Stomach (tissue), 4 donors: ENCODE results near the gene SH3BP5.

ENCODE experiments used
- POLR2AphosphoS5 ChIP-seq, 3 donors: sonication (generic); formaldehyde crosslinking; IDR thresholded peaks; one replicate each; pipeline ENCODE4 v1.6.1; 2016; ENCODE audit warnings: antibody characterized with exemption in 3 of 3
- TF ChIP-seq, protein P1 (sequence below), 7 experiments: fragments of 450-650 bp in 4 of 7; fragments of 200-600 bp in 3 of 7; sonication (generic) in 3 of 7; IDR thresholded peaks; one replicate each; pipeline ENCODE4 v1.5.1; 2016 to 2019; ENCODE audit warnings: antibody characterized with exemption in 7 of 7, control low read depth in 2 of 7, mild to moderate bottlenecking in 1 of 7

DNA sequence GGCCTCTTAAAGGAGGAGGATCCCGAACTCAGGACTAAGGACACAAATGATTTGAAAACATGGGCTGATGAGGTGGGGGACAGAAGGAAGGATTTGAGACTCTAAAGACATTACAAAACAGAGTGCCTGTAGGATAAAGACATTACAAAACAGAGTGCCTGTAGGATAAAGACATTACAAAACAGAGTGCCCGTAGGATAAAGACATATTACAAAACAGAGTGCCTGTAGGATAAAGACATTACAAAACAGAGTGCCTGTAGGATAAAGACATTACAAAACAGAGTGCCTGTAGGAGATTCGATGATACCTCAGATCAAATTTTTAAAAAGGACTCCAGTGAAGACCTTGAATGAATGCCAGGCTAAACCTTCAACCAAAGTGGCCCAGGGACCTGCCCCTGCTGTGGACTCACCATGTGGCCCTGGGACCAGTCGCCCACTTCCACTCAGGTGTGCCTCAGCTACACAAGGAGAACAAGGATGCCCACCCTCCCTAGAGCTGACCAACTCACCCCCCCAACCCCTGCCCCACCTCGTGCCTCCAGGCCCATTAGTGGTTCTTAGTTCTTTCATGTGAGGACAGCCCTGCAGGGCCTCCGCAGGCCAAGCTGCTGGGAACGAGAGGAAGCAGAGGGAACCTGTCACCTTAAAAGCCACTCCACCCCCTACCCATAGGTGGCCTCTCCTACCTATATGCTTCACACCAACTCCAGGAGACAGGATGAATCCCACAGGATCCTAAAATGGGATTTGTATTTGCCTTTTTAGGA, 59.8 kb downstream of the SH3BP5 start:
- TF ChIP-seq, protein P1, sequence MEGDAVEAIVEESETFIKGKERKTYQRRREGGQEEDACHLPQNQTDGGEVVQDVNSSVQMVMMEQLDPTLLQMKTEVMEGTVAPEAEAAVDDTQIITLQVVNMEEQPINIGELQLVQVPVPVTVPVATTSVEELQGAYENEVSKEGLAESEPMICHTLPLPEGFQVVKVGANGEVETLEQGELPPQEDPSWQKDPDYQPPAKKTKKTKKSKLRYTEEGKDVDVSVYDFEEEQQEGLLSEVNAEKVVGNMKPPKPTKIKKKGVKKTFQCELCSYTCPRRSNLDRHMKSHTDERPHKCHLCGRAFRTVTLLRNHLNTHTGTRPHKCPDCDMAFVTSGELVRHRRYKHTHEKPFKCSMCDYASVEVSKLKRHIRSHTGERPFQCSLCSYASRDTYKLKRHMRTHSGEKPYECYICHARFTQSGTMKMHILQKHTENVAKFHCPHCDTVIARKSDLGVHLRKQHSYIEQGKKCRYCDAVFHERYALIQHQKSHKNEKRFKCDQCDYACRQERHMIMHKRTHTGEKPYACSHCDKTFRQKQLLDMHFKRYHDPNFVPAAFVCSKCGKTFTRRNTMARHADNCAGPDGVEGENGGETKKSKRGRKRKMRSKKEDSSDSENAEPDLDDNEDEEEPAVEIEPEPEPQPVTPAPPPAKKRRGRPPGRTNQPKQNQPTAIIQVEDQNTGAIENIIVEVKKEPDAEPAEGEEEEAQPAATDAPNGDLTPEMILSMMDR (IDR thresholded peaks at IDR 0.05) = no peak
- no peak for TF ChIP-seq POLR2AphosphoS5 (IDR thresholded peaks at IDR 0.05)
